CD14-positive monocyte (primary cell): ENCODE measurements around the gene GRM8. TPM values are rescaled to one million over a fixed set of nuclear protein-coding genes. Genes with fewer than 3 reads are reported as not detected.

Experiments used
- DNase-seq, 3 donors: peaks; one replicate each; pipeline ENCODE4 v3.0.0-alpha.2; 2011 to 2022
- H2AFZ ChIP-seq: 2 replicates; pipeline ENCODE4 v1.6.0; 2012; ENCODE audit warnings: mild to moderate bottlenecking, low read depth, low read length, inconsistent platforms; ENCODE audit not compliant: insufficient read depth, poor library complexity, severe bottlenecking
- H3K27ac ChIP-seq, 2 donors: 1 replicate in 1 of 2; 2 replicates in 1 of 2; pipeline ENCODE4 v1.5.1; 2012 to 2013; ENCODE audit warnings: low read length in 2 of 2, control low read depth in 1 of 2, inconsistent platforms in 1 of 2, low read depth in 1 of 2, mild to moderate bottlenecking in 1 of 2
- H3K27me3 ChIP-seq, 2 donors: one replicate each; pipeline versions ENCODE4 v1.6.0 to v1.6.1; 2011 to 2013; ENCODE audit warnings: low read length in 2 of 2; ENCODE audit not compliant: control insufficient read depth in 2 of 2, insufficient read depth in 2 of 2
- H3K36me3 ChIP-seq, 2 donors: replicated peaks in 1 of 2; 1 replicate in 1 of 2; 2 replicates in 1 of 2; pipeline versions ENCODE4 v1.5.1 to v1.6.1; 2012 to 2013; ENCODE audit warnings: low read length in 2 of 2, control low read depth in 1 of 2, inconsistent platforms in 1 of 2, mild to moderate bottlenecking in 1 of 2; ENCODE audit not compliant: insufficient read depth in 2 of 2, control insufficient read depth in 1 of 2
- H3K4me1 ChIP-seq, 2 donors: 1 replicate in 1 of 2; 2 replicates in 1 of 2; pipeline versions ENCODE4 v1.5.1 to v1.6.1; 2012 to 2013; ENCODE audit warnings: low read length in 2 of 2, control low read depth in 1 of 2, inconsistent platforms in 1 of 2, mild to moderate bottlenecking in 1 of 2, moderate library complexity in 1 of 2; ENCODE audit not compliant: insufficient read depth in 2 of 2, control insufficient read depth in 1 of 2
- H3K4me2 ChIP-seq: replicated peaks from 2 replicates; pipeline ENCODE3; 2012; ENCODE audit warnings: low read length, moderate library complexity, mild to moderate bottlenecking; ENCODE audit not compliant: poor library complexity, severe bottlenecking; ENCODE audit errors: extremely low read depth
- H3K4me3 ChIP-seq, 3 experiments: fragments of 200-600 bp in 1 of 3; sonication (generic) in 1 of 3; replicated peaks in 1 of 3; 1 replicate in 2 of 3; 2 replicates in 1 of 3; pipeline ENCODE4 v1.5.1; 2011 to 2013; ENCODE audit warnings: low read length in 3 of 3, mild to moderate bottlenecking in 3 of 3, control low read depth in 2 of 3, low read depth in 2 of 3, inconsistent platforms in 1 of 3, moderate library complexity in 1 of 3
- H3K79me2 ChIP-seq: 2 replicates; pipeline ENCODE4 v1.6.0; 2012; ENCODE audit warnings: mild to moderate bottlenecking, control low read depth, inconsistent platforms, low read length, moderate library complexity; ENCODE audit not compliant: insufficient read depth
- H3K9ac ChIP-seq: 2 replicates; pipeline ENCODE4 v1.6.0; 2017; ENCODE audit warnings: low read length, mild to moderate bottlenecking; ENCODE audit not compliant: insufficient read depth, poor library complexity, severe bottlenecking
- H3K9me3 ChIP-seq, 2 donors: replicated peaks in 1 of 2; 1 replicate in 1 of 2; 2 replicates in 1 of 2; pipeline versions ENCODE4 v1.5.1 to v1.6.1; 2012 to 2013; ENCODE audit warnings: low read length in 2 of 2, control low read depth in 1 of 2; ENCODE audit not compliant: control insufficient read depth in 1 of 2, insufficient read depth in 1 of 2
- H4K20me1 ChIP-seq: 2 replicates; pipeline ENCODE4 v1.6.0; 2012; ENCODE audit warnings: mild to moderate bottlenecking, low read length, control low read depth, moderate library complexity; ENCODE audit not compliant: insufficient read depth
- H3K27ac Mint-ChIP-seq, 7 donors: one replicate each; pipeline ENCODE4 v1.8.0; 2020; ENCODE audit warnings: mild to moderate bottlenecking in 7 of 7, mixed read lengths in 7 of 7, moderate library complexity in 6 of 7, inconsistent platforms in 2 of 7
- H3K27me3 Mint-ChIP-seq, 3 donors: one replicate each; pipeline ENCODE4 v1.8.0; 2021 to 2022; ENCODE audit warnings: low read depth in 3 of 3, mild to moderate bottlenecking in 3 of 3, mixed read lengths in 3 of 3, moderate library complexity in 3 of 3, inconsistent platforms in 1 of 3
- H3K36me3 Mint-ChIP-seq, 2 donors: one replicate each; pipeline ENCODE4 v1.8.0; 2020; ENCODE audit warnings: mixed read lengths in 2 of 2, inconsistent platforms in 1 of 2, mild to moderate bottlenecking in 1 of 2
- H3K4me1 Mint-ChIP-seq: one replicate; pipeline ENCODE4 v1.8.0; 2020; ENCODE audit warnings: mild to moderate bottlenecking, mixed read lengths
- H3K4me3 Mint-ChIP-seq, 2 donors: one replicate each; pipeline ENCODE4 v1.8.0; 2020; ENCODE audit warnings: mild to moderate bottlenecking in 2 of 2, mixed read lengths in 2 of 2, moderate library complexity in 1 of 2
- H3K9me3 Mint-ChIP-seq, 7 donors: one replicate each; pipeline ENCODE4 v1.8.0; 2020 to 2022; ENCODE audit warnings: mixed read lengths in 7 of 7, mild to moderate bottlenecking in 6 of 7, moderate library complexity in 6 of 7, inconsistent platforms in 2 of 7
- WGBS: methylation state at CpG from one replicate; pipeline ENCODE4 v1.1.5; 2013; ENCODE audit warnings: missing lambda C conversion rate; ENCODE audit not compliant: insufficient coverage; 5-methylcytosine and 5-hydroxymethylcytosine counted together
- intact Hi-C, 2 donors: fragments of 100-400 bp; cut with micrococcal nuclease; formaldehyde crosslinking; loops; one replicate each; pipeline versions ENCODE4 v1.15.0 to v1.15.1; 2023
- polyA plus RNA-seq, 3 donors: library from polyadenylated mRNA; depleted of rRNA in 1 of 3; unstranded in 2 of 3; stranded (reverse) in 1 of 3; fragments of 300-500 nt in 2 of 3; fragments of >200 nt in 1 of 3; fragmentation: Illumina TruSeq in 2 of 3; gene quantifications; 1 replicate in 2 of 3; 2 replicates in 1 of 3; pipeline ENCODE4 v1.2.3, GENCODE V29; 2012 to 2021
- TF ChIP-seq, protein P1 (sequence below): fragments of 200-600 bp; IDR thresholded peaks from one replicate; pipeline ENCODE4 v1.8.0; 2022; ENCODE audit warnings: antibody characterized with exemption, mild to moderate bottlenecking

Gene GRM8
- polyA plus RNA-seq, 3 donors = not detected

DNA sequence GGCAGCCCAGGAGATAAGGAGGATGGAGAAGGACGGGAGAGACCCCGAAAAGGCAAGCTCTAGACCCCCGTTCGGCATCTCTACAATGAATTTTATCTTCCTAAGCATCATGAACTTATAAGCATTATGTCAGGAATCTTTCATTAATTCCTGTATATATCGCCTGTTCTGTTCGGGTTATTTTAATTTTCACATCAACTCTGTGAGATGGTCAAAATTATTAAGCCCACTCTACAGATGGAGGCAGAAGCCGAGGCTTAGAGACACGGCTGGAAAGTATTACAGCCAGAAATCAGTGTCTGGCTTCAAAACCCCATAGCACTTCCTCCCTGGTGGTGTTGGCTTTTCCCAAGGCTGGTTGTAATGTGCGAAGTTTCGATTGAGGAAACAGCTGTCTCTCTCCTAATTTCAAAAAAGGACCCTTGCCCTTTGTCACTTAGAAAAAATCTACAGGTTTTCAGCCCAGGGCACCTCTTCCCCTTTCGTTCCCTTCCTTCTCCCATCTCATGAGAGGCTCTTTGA is 1.5 kb upstream of the GRM8 start:
- Mint-ChIP-seq H3K4me3 (peak overlapping the region; percentile 90 to 94), H3K27me3 (peaks cover 55 to 78% (median 63%) of the 10 kb centered on the region in 3 donors), H3K36me3 (peaks cover 3 to 7% of the 10 kb centered on the region in 2 donors), H3K27ac (no peak overlapping the region), H3K4me1 (peaks cover 20% of the 10 kb centered on the region), H3K9me3 (peaks cover 0 to 20% (median 11%) of the 10 kb centered on the region in 7 donors)
- H3K4me2 ChIP-seq = peak overlapping the region; percentile 99
- no peak for DNase-seq
- H2AFZ ChIP-seq = peak overlapping the region; percentile 95
- peaks cover 54 to 82% of the 10 kb centered on the region in 2 donors for H3K27me3 ChIP-seq
- H3K79me2 ChIP-seq = no peaks in the 10 kb centered on the region
- no peak overlapping the region for H3K27ac ChIP-seq
- peak overlapping the region in 1 of 3 experiments; percentile 91 for H3K4me3 ChIP-seq
- H3K36me3 ChIP-seq = no peaks in the 10 kb centered on the region
- TF ChIP-seq, protein P1, sequence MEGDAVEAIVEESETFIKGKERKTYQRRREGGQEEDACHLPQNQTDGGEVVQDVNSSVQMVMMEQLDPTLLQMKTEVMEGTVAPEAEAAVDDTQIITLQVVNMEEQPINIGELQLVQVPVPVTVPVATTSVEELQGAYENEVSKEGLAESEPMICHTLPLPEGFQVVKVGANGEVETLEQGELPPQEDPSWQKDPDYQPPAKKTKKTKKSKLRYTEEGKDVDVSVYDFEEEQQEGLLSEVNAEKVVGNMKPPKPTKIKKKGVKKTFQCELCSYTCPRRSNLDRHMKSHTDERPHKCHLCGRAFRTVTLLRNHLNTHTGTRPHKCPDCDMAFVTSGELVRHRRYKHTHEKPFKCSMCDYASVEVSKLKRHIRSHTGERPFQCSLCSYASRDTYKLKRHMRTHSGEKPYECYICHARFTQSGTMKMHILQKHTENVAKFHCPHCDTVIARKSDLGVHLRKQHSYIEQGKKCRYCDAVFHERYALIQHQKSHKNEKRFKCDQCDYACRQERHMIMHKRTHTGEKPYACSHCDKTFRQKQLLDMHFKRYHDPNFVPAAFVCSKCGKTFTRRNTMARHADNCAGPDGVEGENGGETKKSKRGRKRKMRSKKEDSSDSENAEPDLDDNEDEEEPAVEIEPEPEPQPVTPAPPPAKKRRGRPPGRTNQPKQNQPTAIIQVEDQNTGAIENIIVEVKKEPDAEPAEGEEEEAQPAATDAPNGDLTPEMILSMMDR = peak; percentile 58
- H3K9me3 ChIP-seq = peaks cover 5 to 23% of the 10 kb centered on the region in 2 donors
- H4K20me1 ChIP-seq = no peaks in the 10 kb centered on the region
- no CpG with 5 or more reads among the region's 11 CpGs for WGBS
- intact Hi-C loops = no loop called here
- peaks cover 12 to 22% of the 10 kb centered on the region in 2 donors for H3K4me1 ChIP-seq
- H3K9ac ChIP-seq = peak overlapping the region; percentile 56

- Histone ChIP-seq H3K9ac (peak overlapping the region; percentile 56), H3K27ac (no peak overlapping the region), H4K20me1 (no peaks in the 10 kb centered on the region), H3K36me3 (no peaks in the 10 kb centered on the region), H3K4me2 (peak overlapping the region; percentile 99), H3K79me2 (no peaks in the 10 kb centered on the region), H3K4me1 (peaks cover 12 to 22% of the 10 kb centered on the region in 2 donors), H3K4me3 (peak overlapping the region; percentile 56 to 91 (median 58)), H3K27me3 (peaks cover 61 to 89% of the 10 kb centered on the region in 2 donors), H2AFZ (peak overlapping the region; percentile 95), H3K9me3 (peaks cover 5 to 23% of the 10 kb centered on the region in 2 donors)
- intact Hi-C loops = no loop called here
- peak; percentile 7 to 31 (median 30) for DNase-seq
- H3K9me3 Mint-ChIP-seq = peaks cover 0 to 20% (median 11%) of the 10 kb centered on the region in 7 donors
- TF ChIP-seq, protein P1 = peak; percentile 96
- H3K27ac Mint-ChIP-seq = no peak overlapping the region
- H3K4me3 Mint-ChIP-seq = peak overlapping the region; percentile 90 to 94
- under 1% methylated on average over 73 of the region's 84 CpGs for WGBS
- peaks cover 3 to 7% of the 10 kb centered on the region in 2 donors for H3K36me3 Mint-ChIP-seq
- peaks cover 20% of the 10 kb centered on the region for H3K4me1 Mint-ChIP-seq
- peaks cover 62 to 85% (median 70%) of the 10 kb centered on the region in 3 donors for H3K27me3 Mint-ChIP-seq
Observed at GRCh38 chr7:127253281-127254162, 781 bp upstream of the GRM8 start.
